Ureter (tissue), 1 donor: Measurements from ENCODE around the gene TBC1D3H. TPM values are rescaled to one million over a fixed set of nuclear protein-coding genes. Genes with fewer than 3 reads are reported as not detected.
A peak's percentile ranks its signal among the peaks of the same experiment; 100 is the strongest.
"Not testable (repeated sequence)": the region's sequence is repeated elsewhere in the genome, so short reads cannot be mapped to it uniquely, and the experiment has no call there.

Source experiments
- DNase-seq: peaks from one replicate; pipeline ENCODE4 v3.0.0-alpha.2; 2020; ENCODE audit warnings: low spot score
- total RNA-seq: library from RNA; stranded (reverse); gene quantifications from one replicate; pipeline ENCODE4 v1.2.4, GENCODE V29; 2023
- donor health status: DM: yes; HTN: yes; CAD: no.

Gene TBC1D3H
- total RNA-seq: not detected

DNA sequence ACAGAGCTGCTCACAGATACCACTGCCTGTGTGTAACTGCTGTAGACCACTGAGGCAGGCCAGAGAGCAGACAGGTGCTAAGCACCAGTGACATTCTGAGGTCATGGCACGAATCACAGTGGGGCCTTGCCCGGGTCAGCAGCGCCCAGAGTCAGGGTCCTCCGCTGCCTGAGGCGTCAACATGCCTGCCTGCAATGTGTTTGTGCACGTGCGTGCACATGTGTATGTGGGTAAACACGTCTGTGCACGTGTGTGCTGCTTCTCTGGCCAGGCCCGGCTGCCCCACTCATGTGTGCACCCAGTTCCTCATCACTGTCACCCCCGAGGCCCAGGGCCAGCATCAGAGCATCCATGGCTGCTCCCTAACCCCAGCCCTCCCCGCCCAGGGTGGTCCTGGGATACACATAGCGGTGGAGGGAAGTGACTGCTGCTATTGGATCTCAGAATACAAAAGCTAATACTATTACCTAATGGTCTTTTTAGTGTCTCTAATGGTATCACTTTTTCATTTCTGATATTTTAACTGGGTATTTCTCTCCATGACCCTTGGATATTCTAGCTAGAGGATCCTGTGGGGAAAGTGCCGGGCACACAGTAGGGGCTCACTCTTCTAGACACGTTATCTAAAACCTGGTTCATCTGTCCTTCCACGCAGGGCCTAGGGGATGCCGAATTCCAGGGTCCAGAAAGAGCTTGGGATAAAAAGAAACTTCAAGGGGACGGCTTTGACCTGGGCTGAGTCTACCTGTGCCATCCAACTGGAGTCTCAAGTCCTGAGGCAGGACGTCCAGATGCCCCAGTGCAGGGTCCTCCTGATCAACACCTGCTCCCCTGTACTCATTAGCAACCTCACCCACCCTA lies at the start of gene TBC1D3H:
TSS of gene TBC1D3H (minus strand) at position 51 of the 861 bp plus-strand sequence. CDS start 1,540 bp downstream, outside the sequence.
- DNase-seq: peak; percentile 25

DNA sequence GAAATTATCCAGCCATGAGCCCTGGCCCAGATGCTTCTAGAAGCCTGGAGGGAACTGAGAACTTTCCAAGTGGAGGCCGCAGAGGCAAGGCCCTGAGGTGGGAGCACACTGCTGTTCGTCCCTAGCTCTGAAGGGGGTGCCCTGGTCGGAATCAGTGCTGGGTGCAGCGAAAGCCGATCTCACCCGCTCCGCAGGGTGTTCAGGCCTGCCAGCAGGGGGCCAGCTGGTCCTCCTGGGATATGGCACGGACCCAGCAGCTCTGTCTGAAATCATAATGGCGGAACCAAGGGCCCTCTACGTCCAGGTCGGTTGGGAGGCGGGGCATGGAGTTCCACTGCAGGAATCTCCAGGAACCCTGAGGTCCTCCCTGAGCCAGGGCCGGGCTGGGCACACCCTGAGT lies 40.7 kb upstream of the TBC1D3H start:
- DNase-seq: not testable (repeated sequence)

DNA sequence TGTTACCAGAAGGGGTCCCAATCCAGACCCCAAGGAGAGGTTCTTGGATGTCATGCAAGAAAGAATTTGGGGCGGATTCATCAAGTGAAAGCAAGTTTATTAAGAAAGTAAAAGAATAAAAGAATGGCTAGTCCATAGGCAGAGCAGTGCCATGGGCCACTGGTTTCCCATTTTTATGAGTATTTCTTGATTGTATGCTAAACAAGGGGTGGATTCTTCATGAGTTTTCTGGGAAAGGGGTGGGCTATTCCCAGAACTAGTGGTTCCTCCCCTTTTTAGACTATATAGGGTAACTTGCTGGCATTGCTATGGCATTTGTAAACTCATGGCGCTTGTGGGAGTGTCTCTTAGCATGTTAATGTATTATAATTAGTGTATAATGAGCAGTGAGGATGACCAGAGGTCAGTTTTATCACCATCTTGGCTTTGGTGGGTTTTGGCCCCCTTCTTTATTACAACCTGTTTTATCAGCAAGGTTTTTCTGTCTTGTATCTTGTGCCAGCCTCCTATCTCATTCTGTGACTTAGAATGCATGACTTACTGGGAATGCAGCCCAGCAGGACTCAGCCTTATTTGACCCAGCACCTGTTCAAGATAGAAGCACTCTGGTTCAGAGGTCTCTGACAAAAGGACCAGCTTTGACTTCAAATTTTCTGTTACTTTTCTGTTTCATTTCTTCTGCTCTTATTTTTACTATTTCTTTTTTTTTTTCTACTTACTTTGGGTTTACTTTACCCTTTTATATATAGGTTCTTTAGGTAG lies 27.1 kb upstream of the TBC1D3H start:
- not testable (repeated sequence) for DNase-seq

DNA sequence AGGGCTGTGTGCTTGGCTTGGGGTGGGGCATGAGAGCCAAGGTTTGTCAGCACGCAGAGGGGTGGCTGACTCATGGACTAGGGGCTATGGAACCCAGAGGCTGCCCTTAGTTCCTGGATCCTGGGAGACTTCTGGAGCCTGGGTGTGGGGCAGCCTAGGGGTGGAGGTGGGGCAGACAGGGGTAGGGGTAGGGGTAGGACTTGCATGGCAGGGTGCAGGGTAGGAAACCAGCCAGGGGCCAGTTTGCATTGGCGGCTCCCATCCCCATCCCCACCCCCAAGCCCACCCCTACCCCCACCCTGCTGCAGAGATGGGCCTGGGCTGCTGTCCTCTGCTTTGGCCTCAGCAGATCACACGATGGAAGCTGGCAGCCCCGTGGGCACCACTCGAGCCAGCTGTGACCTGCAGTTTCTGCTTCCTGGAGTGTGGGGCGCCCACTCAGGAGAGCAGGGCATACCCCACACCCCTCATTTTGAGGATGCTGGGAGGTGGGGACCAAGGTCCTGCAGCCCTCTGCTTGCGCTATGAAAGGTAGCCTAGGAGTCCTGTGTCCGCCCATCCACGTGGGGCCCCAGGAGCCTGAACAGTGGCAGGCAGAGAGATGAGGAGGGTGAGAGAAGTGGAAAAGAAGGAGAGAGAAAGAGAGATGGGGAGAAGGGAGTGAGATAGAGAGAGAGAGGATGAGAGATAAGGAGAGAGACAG lies 2.9 kb upstream of the TBC1D3H start:
- not testable (repeated sequence) for DNase-seq

DNA sequence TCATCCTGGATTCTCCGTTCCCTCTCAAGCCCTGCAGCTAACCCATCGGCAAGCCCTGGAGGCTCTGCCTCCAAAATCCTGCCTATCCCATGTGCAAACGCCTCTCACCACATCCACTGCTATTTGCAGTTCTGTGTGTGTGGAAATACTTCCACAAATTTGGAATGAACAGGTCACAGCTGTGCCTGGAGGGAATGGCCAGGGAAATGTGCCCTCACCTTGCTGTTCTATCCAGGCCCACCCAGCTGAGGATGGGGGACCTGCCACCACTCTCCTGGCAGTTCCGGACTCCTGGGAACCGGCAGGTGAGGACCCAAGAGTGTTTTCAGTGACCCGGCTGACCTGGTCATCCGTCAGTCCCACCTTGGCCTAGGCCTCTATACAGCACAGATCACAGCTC lies 12.3 kb downstream of the TBC1D3H start:
- peak; percentile 4 for DNase-seq

DNA sequence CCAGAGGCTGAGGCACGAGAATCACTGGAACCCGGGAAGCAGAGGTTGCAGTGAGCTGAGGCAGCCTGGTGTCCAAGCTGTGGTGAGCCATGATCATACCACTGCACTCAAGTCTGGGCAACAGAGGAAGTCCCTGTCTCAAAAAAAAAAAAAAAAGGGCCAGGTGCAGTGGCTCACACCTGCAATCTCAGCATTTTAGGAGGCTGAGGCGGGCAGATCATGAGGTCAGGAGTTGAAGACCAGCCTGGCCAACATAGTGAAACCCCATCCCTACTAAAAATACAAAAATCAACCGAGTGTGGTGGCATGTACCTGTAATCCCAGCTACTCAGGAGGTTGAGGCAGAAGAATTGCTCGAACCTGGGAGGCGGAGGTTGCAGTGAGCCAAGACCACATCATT lies 25.7 kb downstream of the TBC1D3H start:
- DNase-seq: not testable (repeated sequence)

Other genes starting within 250 kb of the TBC1D3H start
- gene TBC1D3B, start 211.8 kb downstream of the TBC1D3H start, total RNA-seq: 13.6 TPM
- gene CCL3L1, start 191.7 kb downstream of the TBC1D3H start, total RNA-seq: not detected
- 0.81 TPM for gene CCL4L2, start 177.4 kb downstream of the TBC1D3H start, total RNA-seq
- 2.1 TPM for gene TBC1D3I, start 123.9 kb downstream of the TBC1D3H start, total RNA-seq
- not detected for gene TBC1D3G, start 64.6 kb downstream of the TBC1D3H start, total RNA-seq
- 28.7 TPM for gene ZNHIT3, start 98.2 kb upstream of the TBC1D3H start, total RNA-seq
- gene MYO19, start 146.4 kb upstream of the TBC1D3H start, total RNA-seq: 93.7 TPM
- 17.2 TPM for gene PIGW, start 146.6 kb upstream of the TBC1D3H start, total RNA-seq
- gene GGNBP2, start 156.5 kb upstream of the TBC1D3H start, total RNA-seq: 109 TPM
- gene DHRS11, start 203.4 kb upstream of the TBC1D3H start, total RNA-seq: 18.2 TPM
- 13.7 TPM for gene MRM1, start 213.1 kb upstream of the TBC1D3H start, total RNA-seq